GM21381 (cell line): ENCODE measurements around the gene KCNMA1.
"Not testable (repeated sequence)": the region's sequence is repeated elsewhere in the genome, so short reads cannot be mapped to it uniquely, and the experiment has no call there.

Source experiments
- ATAC-seq: cut with Tn5 transposase; IDR thresholded peaks from one replicate; pipeline ENCODE4 v1.9.1; 2021; ENCODE audit warnings: mild to moderate bottlenecking, moderate library complexity; ENCODE audit not compliant: unreplicated experiment

Gene KCNMA1

GRCh38 chr10:77539147-77539935 lies 98.3 kb downstream of the KCNMA1 start:
- no peak for ATAC-seq

GRCh38 chr10:77537720-77538373 lies 99.8 kb downstream of the KCNMA1 start:
- ATAC-seq: no peak

- no peak for ATAC-seq
Observed at GRCh38 chr10:77537071-77537470, 100.5 kb downstream of the KCNMA1 start.

GRCh38 chr10:77533887-77534278 lies 103.7 kb downstream of the KCNMA1 start:
- ATAC-seq: no peak

GRCh38 chr10:77533146-77533886 lies 104.3 kb downstream of the KCNMA1 start:
- no peak for ATAC-seq

- ATAC-seq: no peak
Observed at GRCh38 chr10:77532068-77532467, 105.5 kb downstream of the KCNMA1 start.

- no peak for ATAC-seq
Observed at GRCh38 chr10:77531441-77532001, 106.1 kb downstream of the KCNMA1 start.

- no peak for ATAC-seq
Observed at GRCh38 chr10:77530011-77530410, 107.6 kb downstream of the KCNMA1 start.

GRCh38 chr10:77529050-77529576 lies 108.5 kb downstream of the KCNMA1 start:
- ATAC-seq: no peak

- no peak for ATAC-seq
Observed at GRCh38 chr10:77527839-77528238, 109.8 kb downstream of the KCNMA1 start.

- ATAC-seq: no peak
Observed at GRCh38 chr10:77526868-77527617, 110.6 kb downstream of the KCNMA1 start.

- ATAC-seq: no peak
Observed at GRCh38 chr10:77524281-77524711, 113.3 kb downstream of the KCNMA1 start.

GRCh38 chr10:77522268-77522809 lies 115.3 kb downstream of the KCNMA1 start:
- ATAC-seq: no peak

- no peak for ATAC-seq
Observed at GRCh38 chr10:77520995-77521394, 116.6 kb downstream of the KCNMA1 start.

- no peak for ATAC-seq
Observed at GRCh38 chr10:77520290-77520689, 117.3 kb downstream of the KCNMA1 start.

- not testable (repeated sequence) for ATAC-seq
Observed at GRCh38 chr10:77519791-77520190, 117.8 kb downstream of the KCNMA1 start.

GRCh38 chr10:77518910-77519274 lies 118.7 kb downstream of the KCNMA1 start:
- ATAC-seq: no peak

GRCh38 chr10:77518241-77518909 lies 119.2 kb downstream of the KCNMA1 start:
- no peak for ATAC-seq

GRCh38 chr10:77516575-77516974 lies 121.0 kb downstream of the KCNMA1 start:
- no peak for ATAC-seq

- ATAC-seq: no peak
Observed at GRCh38 chr10:77514870-77515269, 122.7 kb downstream of the KCNMA1 start.
